Stimulated activated CD8-positive, alpha-beta memory T cell treated with anti-CD3 and anti-CD28 coated beads, Interleukin-7, amount 100 ng/mL, for 24 hours (primary cell): ENCODE results near the gene DEFB123.

Source experiments
- DNase-seq: peaks from one replicate; pipeline ENCODE4 v3.0.0-alpha.2; 2020; ENCODE audit warnings: low read depth

DEFB123 gene

DNA sequence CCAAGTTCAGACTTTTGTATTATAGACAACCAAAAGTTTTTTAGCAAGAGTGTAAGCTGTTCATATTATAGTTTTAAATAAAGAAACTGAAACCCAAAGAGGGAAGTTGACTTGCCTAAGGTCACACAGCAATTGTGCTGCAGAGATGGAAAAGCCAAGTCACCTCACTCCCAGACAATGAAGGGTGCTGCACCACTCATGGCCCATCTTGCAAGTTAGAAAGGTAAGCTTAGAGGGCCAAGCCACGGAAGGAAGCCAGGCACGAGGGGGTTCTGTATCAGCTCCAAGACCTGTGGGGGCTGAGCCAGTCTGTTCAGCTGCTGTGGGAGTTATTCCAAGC lies 33.6 kb downstream of the DEFB123 start:
- DNase-seq = no peak

DNA sequence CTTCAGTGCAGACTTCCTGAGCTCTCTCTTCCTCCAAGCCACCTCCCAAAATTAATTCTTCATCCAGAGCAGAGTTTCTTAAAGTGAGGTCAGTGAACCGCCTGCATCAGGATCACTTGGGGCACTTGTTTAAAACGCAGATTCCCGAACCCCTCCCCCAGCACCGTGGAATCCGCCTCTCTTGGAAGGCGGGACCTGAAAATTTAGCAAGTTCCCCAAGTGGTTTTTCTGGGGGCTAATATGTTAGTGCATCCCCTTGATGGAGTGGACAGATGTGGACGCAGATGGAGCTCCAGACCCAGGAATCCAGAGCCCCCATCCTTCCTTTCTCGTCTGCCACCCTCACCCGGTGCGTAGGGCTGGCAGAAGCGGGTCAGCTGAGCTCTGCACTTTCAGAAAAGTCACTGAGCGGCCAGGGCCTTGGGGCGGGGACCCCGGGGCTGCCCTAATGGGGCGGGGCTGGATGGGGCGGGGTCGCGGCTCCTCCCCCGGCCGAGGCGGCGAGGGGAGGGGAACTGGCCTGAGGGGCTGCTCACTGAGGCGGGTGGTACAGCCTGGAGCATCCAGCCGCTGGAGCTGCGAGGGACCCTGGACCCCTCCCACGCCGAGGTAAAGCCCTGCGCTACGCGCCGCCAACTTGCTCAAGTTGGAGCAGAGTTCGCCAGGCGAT lies 34.5 kb downstream of the DEFB123 start, which contains the start of the genes DEFB124 and REM1:
Gene DEFB124 (minus strand): TSS at position 370 of the 670 bp plus-strand sequence. CDS start 2,114 bp downstream, outside the sequence.
Gene REM1 (plus strand): TSS at position 531 of the 670 bp plus-strand sequence. CDS start 1,158 bp downstream, outside the sequence.
- no peak for DNase-seq

DNA sequence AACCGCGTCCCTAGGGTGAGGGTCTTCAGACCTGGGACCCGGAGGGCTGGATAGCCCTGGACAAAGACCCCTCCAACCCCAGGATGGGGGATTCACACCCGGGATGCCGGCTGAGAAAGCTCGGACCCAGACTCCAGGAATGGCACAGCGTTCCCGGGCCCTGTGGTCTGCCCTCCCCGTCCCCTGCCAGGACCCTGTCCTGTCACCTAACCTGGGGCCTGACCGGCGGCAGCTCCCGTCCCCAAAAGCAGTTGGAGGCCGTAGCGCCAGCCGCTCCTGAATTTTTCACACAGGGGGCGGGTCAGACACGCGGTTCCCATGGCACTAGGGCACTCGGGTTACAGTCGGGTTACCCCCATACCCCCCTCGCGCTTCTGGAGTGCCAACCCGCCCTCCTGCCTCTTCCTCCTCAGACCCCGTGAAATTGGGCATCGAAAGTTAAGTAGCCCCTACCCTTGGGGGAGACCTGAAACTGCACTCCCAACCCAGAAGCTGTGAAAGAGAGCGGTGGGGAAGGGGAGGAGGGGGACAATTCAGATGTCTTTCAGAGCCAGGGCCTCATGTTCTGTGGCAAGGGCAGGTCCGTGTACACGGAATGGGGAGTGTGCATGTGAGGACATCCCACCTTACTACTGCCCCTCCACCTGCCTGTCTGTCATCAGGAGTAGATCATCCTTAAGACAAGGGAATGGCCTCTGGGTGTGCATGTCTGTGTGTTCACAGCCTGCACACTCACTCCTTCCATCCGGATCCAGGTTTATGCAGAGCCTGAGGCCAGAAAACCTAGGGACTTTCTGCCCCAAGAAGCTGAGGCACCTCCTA lies 35.3 kb downstream of the DEFB123 start:
- no peak for DNase-seq

DNA sequence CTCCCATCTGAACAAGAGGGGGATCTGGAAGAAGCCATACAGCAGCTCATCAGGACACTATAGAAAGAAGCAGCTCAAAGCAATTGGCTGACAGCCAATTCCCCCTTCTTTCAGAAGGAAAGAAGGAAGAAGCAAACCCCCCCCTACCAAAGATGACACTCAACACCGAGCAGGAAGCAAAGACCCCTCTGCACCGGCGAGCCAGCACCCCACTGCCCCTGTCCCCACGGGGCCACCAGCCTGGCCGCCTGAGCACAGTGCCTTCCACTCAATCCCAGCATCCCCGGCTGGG lies 35.8 kb downstream of the DEFB123 start:
- no peak for DNase-seq

DNA sequence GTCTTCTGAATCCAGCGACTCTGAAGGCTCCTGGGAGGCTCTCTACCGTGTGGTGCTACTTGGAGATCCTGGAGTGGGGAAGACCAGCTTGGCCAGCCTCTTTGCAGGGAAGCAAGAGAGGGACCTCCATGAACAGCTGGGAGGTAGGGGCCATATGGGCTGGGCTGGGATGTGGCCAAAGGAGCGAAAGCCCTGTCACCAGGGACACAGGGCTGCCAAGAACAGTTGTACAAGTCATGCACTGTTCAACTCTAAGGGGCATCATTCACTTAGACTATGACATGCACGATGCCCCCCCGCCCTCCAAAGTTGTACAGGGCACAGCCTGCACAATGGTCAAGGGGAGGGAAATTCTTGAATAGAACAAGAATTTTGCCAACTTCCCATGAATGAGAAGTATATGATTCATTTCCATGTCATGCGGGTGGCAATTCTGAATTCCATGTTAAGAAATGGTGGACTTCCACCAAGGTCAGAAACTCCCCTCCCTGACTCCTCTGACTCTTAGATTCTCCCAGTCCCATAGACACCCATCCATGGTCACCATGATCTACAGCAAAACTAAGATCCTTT lies 36.3 kb downstream of the DEFB123 start:
- DNase-seq = no peak

DNA sequence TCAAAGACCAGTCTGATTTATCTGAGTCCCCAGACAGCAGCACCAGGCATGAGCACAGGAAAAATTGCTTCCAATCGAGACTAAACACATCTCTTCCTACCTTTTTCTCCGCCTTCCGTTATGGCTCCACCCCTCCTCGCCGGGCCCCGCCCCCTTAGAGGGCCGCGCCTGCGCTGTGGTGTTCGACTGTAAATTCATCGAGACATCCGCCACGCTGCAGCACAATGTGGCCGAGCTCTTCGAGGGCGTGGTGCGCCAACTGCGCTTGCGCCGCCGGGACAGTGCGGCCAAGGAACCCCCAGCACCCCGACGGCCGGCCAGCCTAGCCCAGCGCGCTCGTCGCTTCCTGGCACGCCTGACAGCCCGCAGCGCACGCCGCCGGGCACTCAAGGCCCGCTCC lies 43.6 kb downstream of the DEFB123 start:
- DNase-seq = no peak

DNA sequence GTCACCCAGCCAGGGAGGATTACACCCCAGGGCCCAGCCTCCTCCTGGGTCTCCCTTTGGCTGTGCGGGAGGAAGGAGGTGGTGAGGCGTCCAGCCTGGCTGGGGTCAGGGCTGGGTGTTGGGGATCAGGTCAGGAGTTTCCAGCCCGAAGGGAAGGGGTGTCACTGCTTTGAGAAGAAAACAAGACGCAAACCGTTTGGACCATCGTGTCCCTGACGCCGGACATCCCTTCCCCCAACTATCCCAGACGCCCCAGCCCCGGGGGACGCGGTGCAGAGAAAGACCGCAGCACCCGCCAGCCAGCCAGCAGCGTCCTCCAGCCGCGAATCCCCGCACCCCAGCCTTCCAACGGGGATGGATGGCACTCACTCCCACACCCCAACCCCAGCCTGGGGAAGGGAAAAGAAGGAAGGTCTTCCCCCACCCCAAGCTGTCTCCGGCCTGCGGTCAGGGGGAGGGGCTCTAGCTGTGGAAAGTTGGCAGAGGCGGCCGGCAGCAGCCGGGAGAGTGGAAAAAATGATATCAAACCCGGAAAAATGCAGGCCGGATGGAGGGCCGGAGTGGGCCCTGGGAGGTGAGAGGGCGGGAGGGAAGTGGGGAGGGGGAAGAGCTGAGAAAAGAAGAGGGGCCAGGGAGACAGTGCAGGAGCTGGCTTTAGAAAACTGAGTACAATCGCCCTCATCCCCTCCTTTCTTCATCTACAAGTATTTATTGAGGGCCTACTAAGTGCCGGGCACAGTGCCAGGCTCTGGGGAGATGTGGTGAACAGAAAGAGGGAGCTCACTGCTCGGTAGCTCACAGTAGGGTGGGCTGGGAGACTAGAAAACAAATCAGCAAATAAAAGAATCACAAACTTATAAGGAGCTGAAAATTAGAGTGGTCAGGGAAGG lies 45.3 kb downstream of the DEFB123 start:
- no peak for DNase-seq

DNA sequence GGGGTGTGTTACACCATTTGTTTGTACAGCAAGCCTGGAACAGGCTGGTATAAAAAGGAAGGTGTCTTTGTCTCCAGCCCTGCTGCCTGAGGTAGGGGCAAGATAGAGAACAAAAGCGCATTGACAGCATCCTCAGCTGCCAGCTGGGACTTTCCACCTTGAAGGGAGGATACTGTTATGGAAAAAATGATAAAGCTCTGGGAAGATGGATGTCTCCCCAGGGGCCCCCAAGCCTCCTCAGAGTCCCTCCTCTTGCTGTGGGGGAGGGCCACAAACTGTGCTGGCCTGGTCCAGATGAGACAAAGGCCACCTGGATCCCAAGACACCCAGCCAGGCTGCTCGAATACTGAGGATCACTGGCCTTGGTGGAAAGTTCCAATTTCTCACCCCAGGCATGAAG lies 47.7 kb downstream of the DEFB123 start:
- DNase-seq = no peak

DNA sequence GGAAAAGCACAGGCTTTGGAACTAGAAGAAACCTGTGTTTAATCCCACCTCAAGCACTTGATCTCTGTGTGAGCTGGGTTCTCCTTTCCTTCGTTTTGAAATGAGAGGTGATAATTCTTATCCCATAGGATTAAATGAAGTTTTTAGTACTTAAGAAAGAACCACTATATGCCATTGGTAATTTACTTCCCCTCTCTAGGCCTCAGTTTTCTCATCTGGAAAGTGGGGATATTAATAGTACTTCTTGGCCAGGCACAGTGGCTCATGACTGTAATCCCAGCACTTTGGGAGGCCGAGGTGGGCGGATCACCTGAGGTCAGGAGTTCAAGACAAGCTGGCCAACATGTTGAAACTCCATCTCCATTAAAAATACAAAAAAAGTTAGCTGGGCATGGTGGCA lies 48.7 kb downstream of the DEFB123 start:
- no peak for DNase-seq

DNA sequence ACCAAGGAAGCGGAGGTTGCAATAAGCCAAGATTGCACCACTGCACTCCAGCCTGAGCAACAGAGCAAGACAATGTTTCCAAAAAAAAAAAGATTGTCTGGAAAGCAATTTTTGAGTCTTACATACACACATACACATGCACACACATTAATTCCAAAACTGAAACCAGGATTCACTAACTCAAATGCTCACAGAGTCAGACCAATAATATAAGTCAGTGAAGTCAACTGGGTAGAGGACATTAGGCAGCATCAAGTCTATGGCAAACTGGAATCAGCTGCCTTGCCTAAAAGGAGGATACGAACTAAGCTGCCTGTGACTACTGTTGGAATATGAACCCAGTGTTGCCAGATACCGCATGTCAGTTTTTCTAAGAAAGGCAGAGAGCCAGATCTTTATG lies 50.3 kb downstream of the DEFB123 start:
- no peak for DNase-seq

DNA sequence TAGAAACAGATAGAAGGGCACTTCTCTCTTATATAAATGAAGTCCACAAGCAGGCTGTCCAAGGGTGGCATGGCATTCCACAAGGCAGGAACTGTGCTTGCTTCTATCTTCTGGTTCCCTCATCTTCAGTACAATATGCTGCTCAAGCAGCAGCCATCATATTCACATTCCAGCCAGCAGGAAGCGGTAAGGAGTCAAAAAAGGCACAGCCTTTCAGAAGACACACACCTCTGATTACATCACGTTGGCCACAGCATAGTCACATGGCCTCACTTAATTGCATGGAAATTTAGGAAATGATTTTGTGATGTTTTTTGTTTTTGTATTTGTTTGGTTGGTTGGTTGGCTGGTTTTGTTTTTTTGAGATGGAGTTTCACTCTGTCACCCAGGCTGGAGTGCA lies 53.7 kb downstream of the DEFB123 start:
- no peak for DNase-seq

DNA sequence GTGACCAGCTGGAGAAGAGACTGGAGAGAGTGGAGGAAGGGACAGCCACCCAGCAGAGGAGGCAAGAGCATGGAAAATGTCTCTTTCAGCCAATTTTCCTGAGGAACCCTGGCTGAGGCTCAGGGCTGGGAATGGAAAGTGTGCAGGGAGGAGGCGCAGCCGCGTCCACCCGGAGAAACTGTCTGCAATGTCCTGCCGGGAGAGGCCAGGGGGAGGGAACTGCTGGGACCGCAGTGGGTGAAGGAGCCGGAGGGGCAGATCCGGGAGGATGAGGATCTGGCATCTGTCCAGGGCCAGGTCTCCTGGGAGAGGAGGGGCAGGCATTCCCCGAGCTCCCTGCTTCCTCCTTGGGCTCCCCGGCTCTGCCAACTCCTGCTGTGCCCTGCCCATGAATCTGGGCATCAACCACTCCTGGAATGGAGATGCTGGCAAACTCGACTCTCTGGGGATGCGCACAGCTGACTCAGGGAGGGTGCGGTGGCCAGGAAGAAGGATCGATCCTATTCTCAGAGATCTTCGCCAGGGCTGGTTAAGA lies 56.4 kb downstream of the DEFB123 start:
- no peak for DNase-seq

DNA sequence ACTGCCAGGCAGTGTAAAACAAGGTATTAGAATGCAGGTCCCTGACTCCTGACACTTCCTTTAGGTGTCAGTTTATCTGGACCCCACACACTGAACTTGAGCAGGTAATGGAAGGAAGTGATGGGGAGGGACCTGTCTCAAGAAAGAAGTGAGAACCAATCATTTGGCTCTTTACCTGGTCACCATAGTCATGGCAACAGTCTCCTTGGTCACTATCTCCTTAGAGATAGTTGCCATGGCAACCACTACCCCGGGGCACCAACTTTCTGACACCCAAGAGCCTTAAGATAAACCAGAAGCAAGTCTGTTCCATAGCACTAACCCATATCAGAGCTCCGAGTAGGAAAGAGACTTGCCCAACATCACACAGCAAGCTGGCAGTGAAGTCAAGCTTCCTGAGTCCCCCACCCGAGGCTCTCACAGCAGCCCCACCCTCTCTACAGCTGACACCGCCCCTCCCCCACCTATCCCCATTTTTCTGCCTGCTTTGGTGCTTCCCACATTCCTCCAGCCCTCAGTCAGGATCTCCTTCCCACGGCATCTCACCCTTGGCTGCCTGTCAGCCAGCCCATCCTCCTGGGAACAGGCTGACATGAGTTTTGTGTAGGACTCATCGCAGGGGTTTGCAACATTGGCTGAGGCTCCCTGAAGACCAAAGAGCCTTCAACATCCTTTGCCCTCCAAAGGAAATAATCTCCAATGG lies 57.6 kb downstream of the DEFB123 start:
- DNase-seq = no peak
